Nephron (organoid): ENCODE data around the gene SEC24B.
"Not testable (repeated sequence)": the region's sequence is repeated elsewhere in the genome, so short reads cannot be mapped to it uniquely, and the experiment has no call there.

Source experiments
- H3K27ac Mint-ChIP-seq, 3 experiments: 2 replicates each; pipeline ENCODE4 v1.8.0; 2020; ENCODE audit warnings: mixed read lengths in 3 of 3, mild to moderate bottlenecking in 2 of 3, moderate library complexity in 1 of 3
- H3K27me3 Mint-ChIP-seq: 2 replicates; pipeline ENCODE4 v1.8.0; 2021; ENCODE audit warnings: low read depth, mild to moderate bottlenecking, moderate library complexity, mixed read lengths
- H3K36me3 Mint-ChIP-seq: 2 replicates; pipeline ENCODE4 v1.8.0; 2020; ENCODE audit warnings: low read depth, mixed read lengths
- H3K4me1 Mint-ChIP-seq: 2 replicates; pipeline ENCODE4 v1.8.0; 2020; ENCODE audit warnings: mixed read lengths
- H3K4me3 Mint-ChIP-seq, 3 experiments: 2 replicates each; pipeline ENCODE4 v1.8.0; 2020; ENCODE audit warnings: mild to moderate bottlenecking in 3 of 3, mixed read lengths in 3 of 3, moderate library complexity in 2 of 3
- H3K9me3 Mint-ChIP-seq: 2 replicates; pipeline ENCODE4 v1.8.0; 2020; ENCODE audit warnings: mixed read lengths
- CTCF ChIP-seq, 3 experiments: fragments of 200-600 bp; sonication (generic); IDR thresholded peaks; one replicate each; pipeline ENCODE4 v1.5.0; 2021; ENCODE audit warnings: antibody characterized with exemption in 3 of 3; ENCODE audit not compliant: unreplicated experiment in 3 of 3

The SEC24B gene

GRCh38 chr4:109511414-109511813 is 77.8 kb downstream of the SEC24B start:
- H3K27ac Mint-ChIP-seq: no peak overlapping the region
- no peak overlapping the region for H3K4me3 Mint-ChIP-seq
- H3K27me3 Mint-ChIP-seq: no peaks in the 10 kb centered on the region
- no peaks in the 10 kb centered on the region for H3K9me3 Mint-ChIP-seq
- no peaks in the 10 kb centered on the region for H3K4me1 Mint-ChIP-seq
- peaks cover 66% of the 10 kb centered on the region for H3K36me3 Mint-ChIP-seq
- TF ChIP-seq CTCF (IDR thresholded peaks at IDR 0.05; ENCODE audit: unreplicated experiment in 3 of 3): no peak

GRCh38 chr4:109513368-109513767 is 79.8 kb downstream of the SEC24B start:
- not testable (repeated sequence) for H3K27me3 Mint-ChIP-seq, H3K4me3 Mint-ChIP-seq, H3K9me3 Mint-ChIP-seq, H3K27ac Mint-ChIP-seq, H3K4me1 Mint-ChIP-seq
- peaks cover 68% of the 10 kb centered on the region for H3K36me3 Mint-ChIP-seq

- H3K27ac Mint-ChIP-seq: no peak overlapping the region
- H3K4me3 Mint-ChIP-seq: no peak overlapping the region
- no peaks in the 10 kb centered on the region for H3K4me1 Mint-ChIP-seq
- H3K36me3 Mint-ChIP-seq: peaks cover 80% of the 10 kb centered on the region
- no peak for TF ChIP-seq CTCF (IDR thresholded peaks at IDR 0.05; ENCODE audit: unreplicated experiment in 3 of 3)
- peaks cover 3% of the 10 kb centered on the region for H3K9me3 Mint-ChIP-seq
- H3K27me3 Mint-ChIP-seq: no peaks in the 10 kb centered on the region
These were observed 98.6 kb downstream of the SEC24B start for GRCh38 chr4:109532182-109532581.

DNA sequence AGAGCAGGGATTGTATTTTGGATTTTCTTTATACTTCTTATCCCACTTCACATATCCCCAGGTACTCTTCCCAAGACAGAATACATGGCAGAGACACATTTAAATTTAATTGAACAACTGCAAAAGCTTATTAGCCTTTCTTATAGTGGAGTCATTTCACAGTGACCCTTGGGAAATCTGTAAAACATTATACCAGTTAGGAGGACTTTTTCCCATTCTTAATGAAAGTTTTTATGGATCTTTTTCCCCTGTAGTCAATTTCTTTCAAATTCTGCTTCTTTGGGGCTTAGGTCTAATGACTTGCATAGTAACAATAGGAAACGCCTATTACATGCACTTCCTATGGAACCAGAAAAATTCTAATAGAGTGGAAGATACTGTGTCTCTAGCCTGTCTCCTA is 111.8 kb downstream of the SEC24B start:
- no peaks in the 10 kb centered on the region for H3K4me1 Mint-ChIP-seq
- H3K4me3 Mint-ChIP-seq: no peak overlapping the region
- peaks cover 45% of the 10 kb centered on the region for H3K36me3 Mint-ChIP-seq
- no peak for TF ChIP-seq CTCF (IDR thresholded peaks at IDR 0.05; ENCODE audit: unreplicated experiment in 3 of 3)
- no peaks in the 10 kb centered on the region for H3K9me3 Mint-ChIP-seq
- H3K27ac Mint-ChIP-seq: no peak overlapping the region
- H3K27me3 Mint-ChIP-seq: no peaks in the 10 kb centered on the region

- no peaks in the 10 kb centered on the region for H3K4me1 Mint-ChIP-seq
These were observed 113.8 kb downstream of the SEC24B start for GRCh38 chr4:109547394-109547793.

DNA sequence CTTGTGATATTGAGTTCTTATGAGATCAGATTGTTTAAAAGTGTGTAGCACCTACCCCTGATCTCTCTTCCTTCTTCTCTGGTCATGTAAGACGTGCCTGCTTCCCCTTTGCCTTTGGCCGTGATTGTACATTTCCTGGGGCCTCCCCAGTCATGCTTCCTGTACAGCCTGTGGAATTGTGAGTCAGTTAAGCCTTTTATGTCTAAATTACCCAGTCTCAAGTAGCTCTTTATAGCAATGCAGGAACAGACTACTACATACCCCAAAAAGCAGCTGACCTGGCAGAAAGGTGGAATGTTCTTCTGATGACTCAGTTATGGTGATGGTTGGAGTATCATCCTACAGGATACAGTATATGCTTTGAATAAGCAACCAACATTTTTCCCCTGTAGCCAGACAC is 115.0 kb downstream of the SEC24B start:
- H3K4me3 Mint-ChIP-seq: no peak overlapping the region
- H3K36me3 Mint-ChIP-seq: peaks cover 35% of the 10 kb centered on the region

More at GRCh38 chr4:109547394-109547793, 113.8 kb downstream of the SEC24B start:
- Mint-ChIP-seq H3K27me3 (no peaks in the 10 kb centered on the region), H3K36me3 (peaks cover 45% of the 10 kb centered on the region), H3K9me3 (no peaks in the 10 kb centered on the region), H3K27ac (no peak overlapping the region), H3K4me3 (no peak overlapping the region)
- no peak for TF ChIP-seq CTCF (IDR thresholded peaks at IDR 0.05; ENCODE audit: unreplicated experiment in 3 of 3)

More for the DNA sequence above, 115.0 kb downstream of the SEC24B start:
- Mint-ChIP-seq H3K4me1 (no peaks in the 10 kb centered on the region), H3K9me3 (no peaks in the 10 kb centered on the region), H3K27me3 (no peaks in the 10 kb centered on the region), H3K27ac (peak overlapping the region in 1 of 3 experiments; percentile 12)
- no peak for TF ChIP-seq CTCF (IDR thresholded peaks at IDR 0.05; ENCODE audit: unreplicated experiment in 3 of 3)
